ENCODE data around the gene GBF1. TPM values are rescaled to one million over a fixed set of nuclear protein-coding genes. Genes with fewer than 3 reads are reported as not detected.
A peak's percentile ranks its signal among the peaks of the same experiment; 100 is the strongest.

The GBF1 gene
- polyA plus RNA-seq, 1 experiment = 31.9 TPM

GRCh38 chr10:102261842-102262241 lies 16.5 kb downstream of the GBF1 start:
- ChIA-PET CTCF (interaction anchor here (1.4 to 2.1 kb wide), 3 partner anchors 32 to 90 kb away, joined by 4 to 7 read pairs (median 5); no protein-coding TSS in a partner anchor), POLR2A (no interaction called here)
- no peak overlapping the region for H3K27ac ChIP-seq (ENCODE audit: low read depth, low read length)
- H3K9me3 ChIP-seq (ENCODE audit: control insufficient read depth, insufficient read depth, low read length) = no peaks in the 10 kb centered on the region
- H3K4me3 ChIP-seq (ENCODE audit: low read depth, low read length) = no peak overlapping the region
- H3K27me3 ChIP-seq (ENCODE audit: control insufficient read depth, insufficient read depth, low read length) = no peaks in the 10 kb centered on the region
- no peak for DNase-seq (ENCODE audit: low read depth, low spot score)
- no peak for TF ChIP-seq CTCF (IDR thresholded peaks at IDR 0.05; ENCODE audit: low read depth, low read length)

- Histone ChIP-seq H3K27ac (ENCODE audit: low read depth, low read length) (no peak overlapping the region), H3K4me3 (ENCODE audit: low read depth, low read length) (no peak overlapping the region), H3K27me3 (ENCODE audit: control insufficient read depth, insufficient read depth, low read length) (no peaks in the 10 kb centered on the region), H3K9me3 (ENCODE audit: control insufficient read depth, insufficient read depth, low read length) (no peaks in the 10 kb centered on the region)
- TF ChIP-seq CTCF (IDR thresholded peaks at IDR 0.05; ENCODE audit: low read depth, low read length) = no peak
- POLR2A ChIA-PET = interaction anchor here (0.7 kb wide), 1 partner anchor 208 kb away, joined by 3 read pairs; no protein-coding TSS in a partner anchor
- no peak for DNase-seq (ENCODE audit: low read depth, low spot score)
- CTCF ChIA-PET = interaction anchor here (0.5 to 1.9 kb wide), 3 partner anchors 9 to 137 kb away, joined by 3 to 7 read pairs (median 4); no protein-coding TSS in a partner anchor
Measured at GRCh38 chr10:102262744-102263370, 17.5 kb downstream of the GBF1 start.

- CTCF ChIA-PET = no interaction called here
- POLR2A ChIA-PET = interaction anchor here (0.6 to 0.7 kb wide), 2 partner anchors 15 to 136 kb away, joined by 3 to 5 read pairs; no protein-coding TSS in a partner anchor
- no peak for TF ChIP-seq CTCF (IDR thresholded peaks at IDR 0.05; ENCODE audit: low read depth, low read length)
Measured at GRCh38 chr10:102264371-102264770, 19.0 kb downstream of the GBF1 start.

GRCh38 chr10:102266670-102267069 lies 21.3 kb downstream of the GBF1 start:
- no peaks in the 10 kb centered on the region for H3K9me3 ChIP-seq (ENCODE audit: control insufficient read depth, insufficient read depth, low read length)
- DNase-seq (ENCODE audit: low read depth, low spot score) = no peak
- H3K27ac ChIP-seq (ENCODE audit: low read depth, low read length) = no peak overlapping the region
- H3K4me3 ChIP-seq (ENCODE audit: low read depth, low read length) = no peak overlapping the region
- ChIA-PET POLR2A (no interaction called here), CTCF (interaction anchor here (2.2 kb wide), 1 partner anchor 85 kb away, joined by 12 read pairs; no protein-coding TSS in a partner anchor)
- no peaks in the 10 kb centered on the region for H3K27me3 ChIP-seq (ENCODE audit: control insufficient read depth, insufficient read depth, low read length)
- TF ChIP-seq CTCF (IDR thresholded peaks at IDR 0.05; ENCODE audit: low read depth, low read length) = no peak

More at GRCh38 chr10:102264371-102264770, 19.0 kb downstream of the GBF1 start:
- no peaks in the 10 kb centered on the region for H3K9me3 ChIP-seq (ENCODE audit: control insufficient read depth, insufficient read depth, low read length)
- no peak for DNase-seq (ENCODE audit: low read depth, low spot score)
- no peak overlapping the region for H3K4me3 ChIP-seq (ENCODE audit: low read depth, low read length)
- H3K27ac ChIP-seq (ENCODE audit: low read depth, low read length) = no peak overlapping the region
- no peaks in the 10 kb centered on the region for H3K27me3 ChIP-seq (ENCODE audit: control insufficient read depth, insufficient read depth, low read length)

GRCh38 chr10:102267748-102268147 lies 22.4 kb downstream of the GBF1 start:
- H3K9me3 ChIP-seq (ENCODE audit: control insufficient read depth, insufficient read depth, low read length) = no peaks in the 10 kb centered on the region
- no peak overlapping the region for H3K4me3 ChIP-seq (ENCODE audit: low read depth, low read length)
- H3K27ac ChIP-seq (ENCODE audit: low read depth, low read length) = no peak overlapping the region
- CTCF ChIA-PET = interaction anchor here (0.7 to 2.2 kb wide), 7 partner anchors 16 to 84 kb away, joined by 3 to 12 read pairs (median 3); no protein-coding TSS in a partner anchor
- no peaks in the 10 kb centered on the region for H3K27me3 ChIP-seq (ENCODE audit: control insufficient read depth, insufficient read depth, low read length)
- POLR2A ChIA-PET = interaction anchor here (2.3 kb wide), 1 partner anchor 22 kb away, joined by 5 read pairs; the partner anchor contains the start of gene GBF1
- no peak for TF ChIP-seq CTCF (IDR thresholded peaks at IDR 0.05; ENCODE audit: low read depth, low read length)
- DNase-seq (ENCODE audit: low read depth, low spot score) = peak; percentile 10
